ENCODE results near the gene EPN2.

The EPN2 gene

GRCh38 chr17:19294443-19294842, 57.3 kb downstream of the EPN2 start:
- no peak for DNase-seq (ENCODE audit: low spot score)

DNA sequence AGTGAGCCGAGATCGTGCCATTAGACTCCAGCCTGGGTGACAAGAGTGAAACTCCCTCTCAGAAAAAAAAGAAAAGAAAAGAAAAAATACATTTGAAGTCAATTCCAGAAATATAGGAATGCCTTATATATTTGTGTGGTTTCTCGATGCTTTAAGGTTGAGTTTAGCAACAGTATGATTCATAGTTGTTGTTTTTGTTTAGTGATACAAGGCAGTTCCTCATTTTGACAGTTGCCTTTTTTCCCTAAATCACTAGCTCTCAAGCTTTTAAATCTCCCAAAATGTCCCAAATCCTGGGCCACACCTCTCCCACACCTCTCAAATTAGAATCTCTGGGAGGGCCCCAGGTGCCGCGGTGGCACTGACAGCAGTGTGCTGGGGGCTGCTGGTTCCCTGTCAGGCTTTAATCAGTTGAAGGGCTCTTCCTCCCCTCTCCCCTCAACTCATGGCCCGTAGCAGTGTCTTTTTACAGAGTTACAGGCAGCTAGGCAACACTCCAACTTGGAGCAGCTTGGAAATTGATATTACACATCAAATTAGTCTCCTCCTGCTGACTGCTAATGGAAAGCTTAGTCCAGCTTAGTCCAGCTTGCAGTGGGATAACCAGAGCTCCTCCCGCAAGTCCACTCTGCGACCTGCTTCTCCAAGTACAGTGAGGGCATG, 58.4 kb downstream of the EPN2 start:
- no peak for DNase-seq (ENCODE audit: low spot score)

- DNase-seq (ENCODE audit: low spot score) = no peak
Observed at GRCh38 chr17:19296786-19297778, 59.9 kb downstream of the EPN2 start.

- no peak for DNase-seq (ENCODE audit: low spot score)
Observed at GRCh38 chr17:19298569-19299213, 61.5 kb downstream of the EPN2 start.

DNA sequence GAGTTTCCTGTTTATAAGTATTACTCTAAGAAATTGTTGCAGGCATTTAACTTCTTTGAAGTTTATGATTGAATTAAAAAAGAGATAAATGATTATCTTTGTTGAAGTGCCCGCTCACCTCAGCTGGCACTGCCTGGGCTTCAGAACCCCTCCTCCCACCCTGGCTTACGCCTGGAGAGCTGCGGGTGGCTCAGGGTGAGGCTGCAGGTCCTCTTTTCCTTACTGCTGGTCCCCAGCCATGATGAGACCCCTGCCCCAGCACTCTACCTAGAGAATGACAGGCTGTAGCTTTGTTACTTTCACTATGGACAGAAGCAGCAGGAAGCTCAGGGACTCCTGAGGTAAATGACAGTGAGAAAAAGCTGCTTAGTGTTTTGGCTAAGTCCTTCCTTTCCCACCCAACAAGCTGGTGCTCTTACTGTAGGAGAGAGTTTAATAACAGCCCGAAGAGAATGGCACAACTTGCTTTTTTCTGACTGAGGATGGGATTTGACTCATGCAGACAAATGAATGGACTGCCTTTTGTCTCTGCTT, 62.1 kb downstream of the EPN2 start:
- DNase-seq (ENCODE audit: low spot score) = no peak

GRCh38 chr17:19299866-19300265, 62.7 kb downstream of the EPN2 start:
- DNase-seq (ENCODE audit: low spot score) = no peak

DNA sequence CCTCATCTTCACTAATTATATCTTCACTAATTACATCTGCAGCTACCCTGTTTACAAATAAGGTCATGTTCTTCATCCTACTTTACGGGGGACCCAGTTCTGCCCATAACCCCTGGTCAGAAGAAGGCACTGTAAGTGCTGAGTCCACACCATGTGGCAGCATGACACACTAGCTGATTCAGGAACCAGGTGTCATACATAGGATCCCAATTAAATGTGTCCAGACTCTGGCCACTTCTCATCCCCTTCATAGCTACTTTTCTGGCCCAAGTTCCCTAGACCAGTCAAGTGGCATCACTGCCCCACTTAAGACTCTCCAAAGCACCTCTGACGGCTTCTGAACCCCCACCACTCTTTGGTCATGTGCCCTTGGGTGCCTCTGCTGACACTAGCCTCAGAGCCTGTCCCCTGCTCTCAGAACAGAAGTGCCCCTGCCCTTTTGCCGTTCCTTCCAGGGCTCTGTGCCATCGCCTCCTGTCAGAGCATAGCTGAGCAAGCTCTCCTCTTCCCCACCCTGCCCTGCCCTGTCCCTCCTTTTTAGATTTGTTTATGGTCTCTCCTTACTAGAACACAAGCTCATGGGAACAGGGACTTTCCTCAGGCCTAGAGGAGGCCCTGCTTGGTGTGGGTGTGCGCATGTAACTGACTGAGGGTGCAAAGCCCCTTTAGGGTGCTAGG, 64.2 kb downstream of the EPN2 start:
- no peak for DNase-seq (ENCODE audit: low spot score)

DNA sequence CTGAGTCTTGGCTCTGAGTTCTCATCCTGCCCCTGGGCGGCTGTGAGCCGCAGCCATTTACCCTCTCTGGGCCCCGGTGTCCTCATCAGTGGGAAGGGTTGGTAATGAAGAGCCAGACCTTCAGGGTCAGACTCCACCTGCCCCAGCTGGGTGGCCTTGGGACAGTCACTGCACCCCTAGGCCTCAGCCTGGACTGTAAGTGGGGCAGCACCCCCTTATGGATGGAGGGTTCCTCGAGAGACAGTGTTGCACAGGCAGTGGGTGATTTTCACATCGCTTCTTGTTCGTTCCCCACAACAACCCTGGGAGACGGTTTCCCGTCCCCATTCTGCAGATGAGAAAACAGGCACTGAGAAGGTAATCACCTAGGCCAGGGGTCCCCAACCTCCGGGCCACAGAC, 64.8 kb downstream of the EPN2 start:
- no peak for DNase-seq (ENCODE audit: low spot score)

DNA sequence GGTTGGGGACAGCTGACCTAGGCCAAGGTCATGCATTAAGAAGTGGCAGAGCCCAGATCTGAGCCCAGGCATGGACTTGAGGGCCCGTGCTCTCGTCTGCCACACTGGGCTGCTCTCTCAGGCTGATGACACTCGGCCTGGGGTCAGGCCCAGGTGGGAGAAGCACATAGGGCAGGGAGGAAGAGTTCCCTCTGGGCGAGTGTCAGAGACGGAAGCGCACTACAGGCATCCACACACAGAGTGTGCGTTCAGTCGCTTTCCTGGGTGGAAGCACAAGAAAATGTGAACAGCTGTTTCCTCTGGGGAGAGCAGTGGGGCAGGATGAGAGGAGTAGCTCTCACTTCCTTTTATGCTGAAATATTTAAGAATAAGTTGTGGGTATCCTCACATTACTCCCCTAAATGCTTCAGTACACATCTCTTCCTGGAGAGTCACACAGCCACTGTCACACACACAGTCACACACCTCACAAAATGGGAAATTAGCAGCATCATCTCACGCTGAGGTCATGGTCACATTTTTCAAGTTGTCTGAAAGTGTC, 65.7 kb downstream of the EPN2 start:
- peak; percentile 59 for DNase-seq (ENCODE audit: low spot score)

GRCh38 chr17:19303367-19303776, 66.2 kb downstream of the EPN2 start:
- DNase-seq (ENCODE audit: low spot score) = peak; percentile 24

GRCh38 chr17:19304209-19304608, 67.0 kb downstream of the EPN2 start:
- peak; percentile 45 for DNase-seq (ENCODE audit: low spot score)

DNA sequence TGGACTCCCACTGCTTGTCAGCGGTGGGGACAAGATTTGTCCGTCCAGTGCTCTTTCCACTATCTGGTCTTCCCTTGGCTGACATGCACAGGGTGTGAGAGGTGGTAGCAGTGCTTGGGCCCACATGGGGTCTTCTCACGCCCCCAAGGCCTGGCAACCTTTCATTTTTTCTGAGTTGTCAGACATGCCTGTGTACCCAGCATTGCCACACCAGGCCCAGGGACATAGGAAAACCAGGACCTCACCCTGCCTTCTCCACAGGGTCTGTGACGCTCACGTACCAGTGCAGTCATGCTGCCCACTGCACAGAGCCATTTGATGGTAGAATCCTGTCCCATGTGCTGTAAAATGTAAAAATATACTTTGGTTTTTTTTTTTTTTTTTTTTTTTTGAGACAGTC, 67.6 kb downstream of the EPN2 start:
- no peak for DNase-seq (ENCODE audit: low spot score)

- peak; percentile 51 for DNase-seq (ENCODE audit: low spot score)
Observed at GRCh38 chr17:19305256-19305655, 68.1 kb downstream of the EPN2 start.

- peak; percentile 15 for DNase-seq (ENCODE audit: low spot score)
Observed at GRCh38 chr17:19305761-19306159, 68.6 kb downstream of the EPN2 start.

DNA sequence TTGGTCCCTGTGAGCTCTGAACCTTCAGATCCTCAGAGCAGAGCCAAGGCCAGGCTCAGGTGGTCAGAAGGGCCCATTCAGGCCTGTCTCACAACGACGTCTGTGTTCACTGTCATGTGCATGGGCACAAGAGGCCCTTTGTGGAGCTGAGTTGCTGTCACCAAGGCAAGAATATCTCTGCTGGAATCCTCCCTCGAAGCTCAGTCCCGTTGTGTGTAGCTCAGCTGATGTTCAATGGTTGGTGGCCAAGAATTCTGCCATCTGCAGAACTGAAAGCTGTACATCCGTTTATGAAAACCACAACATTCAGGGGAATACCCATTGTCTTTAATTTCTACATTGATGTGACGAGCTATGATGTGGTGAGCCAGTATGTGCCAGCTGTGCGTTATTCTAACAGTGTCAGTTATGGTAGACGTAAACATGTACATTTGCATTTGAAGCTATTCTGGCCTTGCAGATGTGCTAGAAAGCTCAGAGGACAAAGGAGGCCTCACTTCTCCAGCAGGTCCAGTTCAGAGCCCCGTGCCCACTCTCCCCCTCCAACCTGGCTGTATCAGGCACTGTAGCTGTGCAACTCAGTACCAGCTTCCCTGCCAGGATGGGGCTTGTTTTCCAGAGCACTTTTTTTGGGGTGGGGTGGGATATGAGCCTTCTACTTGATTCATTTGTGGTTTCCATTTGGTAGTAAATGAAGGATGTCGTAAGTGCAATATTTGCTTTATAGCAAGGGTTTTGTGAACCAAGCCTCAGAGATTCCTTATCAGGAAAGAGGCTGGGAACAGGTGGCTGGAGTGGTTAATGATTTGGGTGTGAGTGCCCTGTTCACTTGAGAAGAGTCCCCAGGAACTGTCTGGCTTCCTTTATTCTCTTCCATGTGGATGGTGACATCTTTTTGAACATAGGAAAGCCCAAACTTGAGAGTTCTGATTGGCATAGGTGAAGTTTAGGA, 69.3 kb downstream of the EPN2 start:
- DNase-seq (ENCODE audit: low spot score) = peak; percentile 94

DNA sequence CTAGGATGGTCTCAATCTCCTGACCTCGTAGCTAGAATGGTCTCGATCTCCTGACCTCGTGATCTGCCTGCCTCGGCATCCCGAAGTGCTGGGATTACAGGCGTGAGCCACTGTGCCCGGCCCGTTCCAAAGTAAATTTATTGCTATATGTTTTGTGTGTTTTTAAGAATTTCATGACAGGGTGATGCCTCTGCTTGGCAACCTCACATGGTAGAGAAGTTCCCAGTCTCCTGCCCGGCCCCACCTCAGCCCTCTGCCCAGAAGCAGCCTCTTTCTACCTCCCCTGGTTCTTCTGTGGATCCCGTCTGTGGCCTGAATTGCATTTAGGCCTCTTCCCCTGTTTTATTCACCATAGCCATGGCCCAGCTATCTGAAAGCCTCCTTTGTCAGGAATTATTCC, 70.4 kb downstream of the EPN2 start:
- DNase-seq (ENCODE audit: low spot score) = no peak

GRCh38 chr17:19308398-19308797, 71.2 kb downstream of the EPN2 start:
- no peak for DNase-seq (ENCODE audit: low spot score)

- DNase-seq (ENCODE audit: low spot score) = no peak
Observed at GRCh38 chr17:19309701-19310100, 72.5 kb downstream of the EPN2 start.

GRCh38 chr17:19310151-19310550, 73.0 kb downstream of the EPN2 start:
- DNase-seq (ENCODE audit: low spot score) = no peak

DNA sequence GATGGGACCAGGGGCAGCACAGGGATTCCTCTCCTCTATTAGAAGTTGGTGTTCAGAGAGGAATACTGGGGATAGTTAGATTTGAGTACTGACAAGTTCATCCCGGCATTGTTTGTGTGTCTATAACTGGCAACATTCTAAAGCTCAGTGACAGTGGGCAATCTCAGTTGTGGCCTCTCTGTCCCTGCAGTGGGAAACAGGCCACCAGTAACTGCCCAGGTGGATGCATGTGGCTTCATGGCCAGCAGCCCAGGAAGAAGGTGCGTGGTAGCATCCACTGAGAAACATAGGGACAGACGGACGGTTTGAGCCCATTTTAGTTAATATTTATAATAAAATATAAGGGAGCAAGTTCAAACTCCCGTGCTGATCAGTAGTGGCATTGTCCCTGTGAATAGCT, 73.8 kb downstream of the EPN2 start:
- no peak for DNase-seq (ENCODE audit: low spot score)

Data from NAMALWA (cell line).